Measurements from ENCODE around the gene NRXN3.

- TF ChIP-seq POLR2A (IDR thresholded peaks at IDR 0.05) (no peak), CTCF (IDR thresholded peaks at IDR 0.05) (no peak), POLR2AphosphoS5 (IDR thresholded peaks at IDR 0.05) (no peak), EP300 (IDR thresholded peaks at IDR 0.05) (no peak)
These were observed 1533.0 kb downstream of the NRXN3 start for GRCh38 chr14:79703209-79703608.

Data from stomach (tissue), 4 donors.